GM19467 (cell line): ENCODE data around the gene ADGRA1.

Experiments
- ATAC-seq: cut with Tn5 transposase; IDR thresholded peaks from one replicate; pipeline ENCODE4 v1.9.1; 2021; ENCODE audit warnings: mild to moderate bottlenecking, moderate library complexity; ENCODE audit not compliant: unreplicated experiment

Gene ADGRA1

GRCh38 chr10:133075346-133076137 is 12.2 kb upstream of the ADGRA1 start:
- ATAC-seq: no peak

GRCh38 chr10:133076274-133077038 is 11.3 kb upstream of the ADGRA1 start:
- ATAC-seq: no peak

- no peak for ATAC-seq
Measured at GRCh38 chr10:133079836-133080682, 7.7 kb upstream of the ADGRA1 start.

GRCh38 chr10:133080683-133081040 is 7.1 kb upstream of the ADGRA1 start:
- ATAC-seq: no peak

- ATAC-seq: no peak
Measured at GRCh38 chr10:133081636-133082035, 6.1 kb upstream of the ADGRA1 start.

GRCh38 chr10:133082685-133083421 is 4.9 kb upstream of the ADGRA1 start:
- no peak for ATAC-seq

GRCh38 chr10:133083422-133084100 is 4.2 kb upstream of the ADGRA1 start:
- ATAC-seq: no peak

- ATAC-seq: no peak
Measured at GRCh38 chr10:133084491-133084890, 3.2 kb upstream of the ADGRA1 start.

GRCh38 chr10:133085251-133086125 is 2.2 kb upstream of the ADGRA1 start:
- ATAC-seq: no peak

GRCh38 chr10:133086247-133086646 is 1.5 kb upstream of the ADGRA1 start:
- ATAC-seq: no peak

GRCh38 chr10:133087045-133087678 is 562 bp upstream of the ADGRA1 start:
- no peak for ATAC-seq

GRCh38 chr10:133088179-133088955 is 643 bp downstream of the ADGRA1 start:
- ATAC-seq: no peak

GRCh38 chr10:133088956-133089800 is 1.5 kb downstream of the ADGRA1 start:
- no peak for ATAC-seq

- no peak for ATAC-seq
Measured at GRCh38 chr10:133090101-133090500, 2.4 kb downstream of the ADGRA1 start.

GRCh38 chr10:133090654-133091053 is 2.9 kb downstream of the ADGRA1 start:
- ATAC-seq: no peak

GRCh38 chr10:133091316-133091715 is 3.6 kb downstream of the ADGRA1 start:
- no peak for ATAC-seq

- ATAC-seq: no peak
Measured at GRCh38 chr10:133093291-133093690, 5.6 kb downstream of the ADGRA1 start.
